PC-3 (cell line): Measurements from ENCODE around the gene GOLGA1. TPM values are rescaled to one million over a fixed set of nuclear protein-coding genes. Genes with fewer than 3 reads are reported as not detected.
A peak's percentile ranks its signal among the peaks of the same experiment; 100 is the strongest.

Source experiments
- ATAC-seq: fragments of 200-7000 bp; cut with Tn5 transposase; 2 replicates; pipeline ENCODE4 v1.9.1; 2020; ENCODE audit warnings: mild to moderate bottlenecking, moderate library complexity
- BruUV-seq: library from RNA; stranded (reverse); fragments of 400-500 nt; replicated peaks from 2 replicates; lab custom pipeline; 2021; lab: Mats Ljungman, UMichigan
- CTCF ChIA-PET: fragments of 300-600 bp; sonication (Branson Sonifier 250); formaldehyde crosslinking; loops from one replicate; lab custom pipeline; 2022; ENCODE audit warnings: antibody characterized with exemption; lab: Charles Lee
- POLR2A ChIA-PET: fragments of 300-600 bp; sonication (Branson Sonifier 250); formaldehyde crosslinking; loops from one replicate; lab custom pipeline; 2022; ENCODE audit warnings: antibody characterized with exemption; ENCODE audit not compliant: unreplicated experiment; lab: Charles Lee
- DNase-seq: peaks from one replicate; pipeline ENCODE4 v3.0.0-alpha.2; 2015
- H2AFZ ChIP-seq: fragments of 300-600 bp; sonication (generic); 2 replicates; pipeline ENCODE4 v1.6.0; 2016; ENCODE audit warnings: antibody characterized with exemption, low read length
- H3F3A ChIP-seq: fragments of 300-600 bp; sonication (generic); one replicate; pipeline ENCODE4 v1.6.0; 2017; ENCODE audit warnings: antibody characterized with exemption, low read length, control low read depth, mild to moderate bottlenecking; ENCODE audit not compliant: unreplicated experiment
- H3K27ac ChIP-seq: fragments of 300-600 bp; sonication (generic); 2 replicates; pipeline ENCODE4 v1.5.1; 2016; ENCODE audit warnings: mild to moderate bottlenecking, low read length
- H3K27me3 ChIP-seq: fragments of 300-600 bp; sonication (generic); 2 replicates; pipeline ENCODE4 v1.6.1; 2016; ENCODE audit warnings: low read length, mixed read lengths
- H3K36me3 ChIP-seq: fragments of 300-600 bp; sonication (generic); 2 replicates; pipeline ENCODE4 v1.6.1; 2016; ENCODE audit warnings: low read depth, mixed run types, low read length, mixed read lengths
- H3K4me1 ChIP-seq: fragments of 300-600 bp; sonication (generic); 2 replicates; pipeline ENCODE4 v1.5.1; 2016; ENCODE audit warnings: low read length; ENCODE audit not compliant: insufficient read depth
- H3K4me2 ChIP-seq: fragments of 300-600 bp; sonication (generic); 2 replicates; pipeline ENCODE4 v1.6.0; 2016; ENCODE audit warnings: low read length
- H3K4me3 ChIP-seq: fragments of 300-600 bp; sonication (generic); 2 replicates; pipeline ENCODE4 v1.5.1; 2016; ENCODE audit warnings: mild to moderate bottlenecking, low read length, mixed read lengths
- H3K79me2 ChIP-seq: fragments of 300-600 bp; sonication (generic); 2 replicates; pipeline ENCODE4 v1.6.1; 2017; ENCODE audit warnings: low read length, mixed read lengths
- H3K9ac ChIP-seq: fragments of 300-600 bp; sonication (generic); 2 replicates; pipeline ENCODE4 v1.6.0; 2016; ENCODE audit warnings: mild to moderate bottlenecking, low read length
- H3K9me2 ChIP-seq: fragments of 300-600 bp; sonication (generic); replicated peaks from 2 replicates; pipeline ENCODE4 v1.6.1; 2016; ENCODE audit warnings: mixed run types, low read length, mixed read lengths
- H3K9me3 ChIP-seq: fragments of 300-600 bp; sonication (generic); 2 replicates; pipeline ENCODE4 v1.6.1; 2016; ENCODE audit warnings: low read length, mixed read lengths
- H4K20me1 ChIP-seq: fragments of 300-600 bp; sonication (generic); 2 replicates; pipeline ENCODE4 v1.6.1; 2016; ENCODE audit warnings: low read length, mixed read lengths
- EZH2 ChIP-seq: fragments of 300-600 bp; sonication (generic); IDR thresholded peaks from one replicate; pipeline ENCODE4 v1.6.1; 2017; ENCODE audit warnings: antibody characterized with exemption, mild to moderate bottlenecking, low read length; ENCODE audit not compliant: unreplicated experiment
- EZH2phosphoT487 ChIP-seq: fragments of 300-600 bp; sonication (generic); IDR thresholded peaks from 2 replicates; pipeline ENCODE4 v1.6.1; 2018; ENCODE audit warnings: mild to moderate bottlenecking, antibody characterized with exemption, low read length, borderline replicate concordance
- intact Hi-C: fragments of 100-400 bp; cut with micrococcal nuclease; formaldehyde crosslinking; loops from 2 replicates; pipeline ENCODE4 v1.9.0; 2023
- total RNA-seq: library from RNA; depleted of rRNA; stranded (reverse); fragments of >200 nt; gene quantifications from 2 replicates; pipeline ENCODE4 v1.2.3, GENCODE V29; 2014
- TF ChIP-seq, protein P1 (sequence below): fragments of 300-600 bp; sonication (generic); conservative IDR thresholded peaks from 2 replicates; pipeline ENCODE4 v1.5.1; 2017; ENCODE audit warnings: antibody characterized with exemption, low read depth, mild to moderate bottlenecking, low read length

Gene GOLGA1
- total RNA-seq, 1 experiment from 2014 or later: 8.6 TPM

DNA sequence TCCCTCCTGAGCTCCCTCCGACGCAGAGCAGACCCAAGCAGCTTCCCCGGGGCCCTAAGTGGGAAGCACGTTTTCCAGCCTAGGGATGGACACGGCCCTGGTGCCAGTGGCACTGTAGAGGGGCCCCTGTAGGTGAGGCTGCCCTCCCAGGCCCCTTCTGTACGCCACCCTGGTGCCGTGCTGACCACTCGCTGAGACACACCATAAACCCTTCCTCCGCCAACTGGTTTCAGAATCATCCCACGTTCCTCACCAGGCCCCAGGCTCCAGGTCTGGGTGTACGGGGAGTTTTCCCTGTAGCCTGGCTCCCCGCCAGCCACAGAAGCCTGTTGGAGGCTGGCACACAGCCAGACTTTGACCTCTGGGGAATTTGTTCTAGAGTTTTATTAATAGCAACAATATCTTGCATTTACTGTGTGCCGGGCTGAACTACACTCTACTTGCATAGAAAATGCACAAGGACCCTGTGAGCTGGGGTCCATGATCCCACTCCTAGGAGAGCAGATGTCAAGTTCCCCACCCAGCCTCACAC lies 105.8 kb downstream of the GOLGA1 start:
- ChIA-PET CTCF (interaction anchor here (1.2 kb wide), 1 partner anchor 56 kb away, joined by 4 read pairs; no protein-coding TSS in a partner anchor), POLR2A (no interaction called here)
- Histone ChIP-seq H3K9me2 (no peaks in the 10 kb centered on the region), H3K4me1 (peaks cover 27% of the 10 kb centered on the region), H3K4me2 (peak overlapping the region; percentile 83), H3K36me3 (no peaks in the 10 kb centered on the region), H2AFZ (peak overlapping the region; percentile 51; the same call in 1 of the 2 replicates), H3F3A (no peaks in the 10 kb centered on the region), H3K9ac (peak overlapping the region; percentile 48), H3K9me3 (no peaks in the 10 kb centered on the region), H3K27ac (peak overlapping the region; percentile 85), H3K79me2 (no peaks in the 10 kb centered on the region), H4K20me1 (no peaks in the 10 kb centered on the region), H3K27me3 (no peaks in the 10 kb centered on the region), H3K4me3 (peak overlapping the region; percentile 45; the same call in 1 of the 2 replicates)
- DNase-seq (peak; percentile 81), ATAC-seq (peak; percentile 39)
- intact Hi-C loops: no loop called here
- BruUV-seq: no TSS peak
- TF ChIP-seq EZH2phosphoT487 (no peak), EZH2 (no peak)
- TF ChIP-seq, protein P1, sequence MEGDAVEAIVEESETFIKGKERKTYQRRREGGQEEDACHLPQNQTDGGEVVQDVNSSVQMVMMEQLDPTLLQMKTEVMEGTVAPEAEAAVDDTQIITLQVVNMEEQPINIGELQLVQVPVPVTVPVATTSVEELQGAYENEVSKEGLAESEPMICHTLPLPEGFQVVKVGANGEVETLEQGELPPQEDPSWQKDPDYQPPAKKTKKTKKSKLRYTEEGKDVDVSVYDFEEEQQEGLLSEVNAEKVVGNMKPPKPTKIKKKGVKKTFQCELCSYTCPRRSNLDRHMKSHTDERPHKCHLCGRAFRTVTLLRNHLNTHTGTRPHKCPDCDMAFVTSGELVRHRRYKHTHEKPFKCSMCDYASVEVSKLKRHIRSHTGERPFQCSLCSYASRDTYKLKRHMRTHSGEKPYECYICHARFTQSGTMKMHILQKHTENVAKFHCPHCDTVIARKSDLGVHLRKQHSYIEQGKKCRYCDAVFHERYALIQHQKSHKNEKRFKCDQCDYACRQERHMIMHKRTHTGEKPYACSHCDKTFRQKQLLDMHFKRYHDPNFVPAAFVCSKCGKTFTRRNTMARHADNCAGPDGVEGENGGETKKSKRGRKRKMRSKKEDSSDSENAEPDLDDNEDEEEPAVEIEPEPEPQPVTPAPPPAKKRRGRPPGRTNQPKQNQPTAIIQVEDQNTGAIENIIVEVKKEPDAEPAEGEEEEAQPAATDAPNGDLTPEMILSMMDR: no peak

DNA sequence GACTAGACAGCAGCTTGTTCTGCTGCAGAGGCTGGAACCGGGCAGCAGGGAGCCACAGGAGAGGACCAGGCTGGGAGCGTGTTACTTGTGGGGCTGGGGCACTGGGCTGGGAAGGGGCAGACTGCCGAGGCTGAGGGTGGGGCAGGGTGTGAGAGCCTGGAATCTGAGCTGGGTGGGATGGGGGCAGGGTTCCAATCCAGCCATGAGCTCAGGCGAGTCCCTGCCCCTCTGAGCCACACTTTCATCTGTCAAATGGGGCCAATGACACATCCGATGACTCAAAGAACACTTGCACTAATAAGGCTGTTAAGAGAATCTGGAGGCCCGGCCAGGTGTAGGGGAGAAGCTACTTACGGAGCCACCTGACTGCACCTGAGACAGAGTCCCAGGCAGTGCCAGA lies 106.3 kb downstream of the GOLGA1 start:
- no peaks in the 10 kb centered on the region for H4K20me1 ChIP-seq
- ChIA-PET POLR2A (no interaction called here), CTCF (interaction anchor here (1.2 kb wide), 1 partner anchor 55 kb away, joined by 4 read pairs; no protein-coding TSS in a partner anchor)
- H3K4me2 ChIP-seq: peak overlapping the region; percentile 83
- no TSS peak for BruUV-seq
- ATAC-seq (peak; percentile 75), DNase-seq (peak; percentile 85)
- no peaks in the 10 kb centered on the region for H3K79me2 ChIP-seq
- no peaks in the 10 kb centered on the region for H3K36me3 ChIP-seq
- peak overlapping the region; percentile 51; the same call in 1 of the 2 replicates for H2AFZ ChIP-seq
- no peak for TF ChIP-seq EZH2
- no peak for TF ChIP-seq EZH2phosphoT487
- no peaks in the 10 kb centered on the region for H3K27me3 ChIP-seq
- no peaks in the 10 kb centered on the region for H3F3A ChIP-seq
- intact Hi-C loops: no loop called here
- H3K9me2 ChIP-seq: no peaks in the 10 kb centered on the region
- no peaks in the 10 kb centered on the region for H3K9me3 ChIP-seq
- peak overlapping the region; percentile 45; the same call in 1 of the 2 replicates for H3K4me3 ChIP-seq
- H3K27ac ChIP-seq: peak overlapping the region; percentile 85
- peak overlapping the region; percentile 48 for H3K9ac ChIP-seq
- H3K4me1 ChIP-seq: peaks cover 27% of the 10 kb centered on the region

DNA sequence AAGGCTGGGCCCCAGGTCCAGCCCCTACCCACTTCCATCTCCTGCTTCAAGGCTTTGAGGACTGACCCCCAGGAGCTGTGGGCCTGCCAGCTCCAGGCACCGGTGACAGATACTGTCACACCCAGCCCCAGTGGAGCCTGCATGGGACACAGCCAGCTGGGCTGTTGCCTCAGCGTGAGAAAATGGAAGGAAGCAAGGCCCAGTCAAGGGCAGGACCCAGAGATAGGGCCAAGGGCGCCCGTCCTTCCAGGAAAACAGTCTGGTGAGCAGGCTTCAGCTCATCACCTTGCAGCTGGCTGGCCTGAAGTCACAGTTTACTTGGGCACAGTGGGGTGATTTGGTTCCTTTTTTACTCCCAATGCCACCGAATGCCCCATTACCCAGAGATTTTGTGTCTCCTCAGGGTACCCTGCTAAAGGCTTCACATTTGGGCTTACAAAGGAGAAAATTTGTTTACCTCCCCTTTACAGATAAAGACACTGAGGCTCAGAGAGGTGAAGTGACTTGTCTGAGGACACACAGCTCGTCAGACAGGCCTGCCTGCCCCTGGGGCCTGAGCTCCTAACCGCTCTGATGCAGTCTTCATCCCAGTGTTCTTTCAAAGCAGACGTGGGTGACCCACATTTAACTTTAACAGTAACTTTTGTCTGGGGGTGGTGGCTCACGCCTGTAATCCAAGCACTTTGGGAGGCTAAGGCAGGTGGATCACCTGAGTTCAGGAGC lies 109.1 kb downstream of the GOLGA1 start:
- Histone ChIP-seq H3K9ac (no peak overlapping the region), H3K79me2 (no peaks in the 10 kb centered on the region), H3K4me3 (no peak overlapping the region), H3K27ac (no peak overlapping the region), H3K27me3 (no peaks in the 10 kb centered on the region), H3K4me1 (peaks cover 27% of the 10 kb centered on the region), H3K4me2 (no peak overlapping the region), H3K36me3 (no peaks in the 10 kb centered on the region), H2AFZ (no peak overlapping the region), H4K20me1 (no peaks in the 10 kb centered on the region), H3K9me2 (no peaks in the 10 kb centered on the region), H3K9me3 (no peaks in the 10 kb centered on the region), H3F3A (no peaks in the 10 kb centered on the region)
- intact Hi-C loops: no loop called here
- CTCF ChIA-PET: no interaction called here
- DNase-seq: no peak
- no TSS peak for BruUV-seq
- POLR2A ChIA-PET: no interaction called here
- ATAC-seq: no peak
- TF ChIP-seq EZH2phosphoT487 (no peak), EZH2 (no peak)
- TF ChIP-seq, protein P1: no peak
